Mesendoderm (in vitro differentiated cells): ENCODE measurements around the gene NEAT1.

Experiments used
- DNase-seq: peaks from one replicate; pipeline ENCODE4 v3.0.0; 2013
- H2AK5ac ChIP-seq: 2 replicates; pipeline ENCODE4 v1.6.1; 2013; ENCODE audit warnings: low read length, inconsistent platforms
- H2BK120ac ChIP-seq: 2 replicates; pipeline ENCODE4 v1.6.1; 2013; ENCODE audit warnings: low read depth, mild to moderate bottlenecking, low read length, moderate library complexity, mixed read lengths
- H2BK15ac ChIP-seq: replicated peaks from 2 replicates; pipeline ENCODE4 v1.6.1; 2013; ENCODE audit warnings: low read depth, mild to moderate bottlenecking, moderate library complexity
- H2BK5ac ChIP-seq: 2 replicates; pipeline ENCODE4 v1.6.1; 2013; ENCODE audit warnings: low read length, inconsistent platforms
- H3K18ac ChIP-seq: 2 replicates; pipeline ENCODE4 v1.6.1; 2013; ENCODE audit warnings: mild to moderate bottlenecking, low read length, mixed read lengths
- H3K23ac ChIP-seq: one replicate; pipeline ENCODE4 v1.6.1; 2013; ENCODE audit warnings: low read length
- H3K27ac ChIP-seq: 2 replicates; pipeline ENCODE4 v1.5.1; 2013; ENCODE audit warnings: low read depth, mild to moderate bottlenecking, inconsistent platforms, low read length, moderate library complexity
- H3K27me3 ChIP-seq: 2 replicates; pipeline ENCODE4 v1.6.1; 2013; ENCODE audit warnings: low read length, control low read depth, mild to moderate bottlenecking, inconsistent platforms; ENCODE audit not compliant: insufficient read depth, poor library complexity
- H3K36me3 ChIP-seq: 2 replicates; pipeline ENCODE4 v1.6.1; 2013; ENCODE audit warnings: low read length, inconsistent platforms; ENCODE audit not compliant: control insufficient read depth, insufficient read depth
- H3K4ac ChIP-seq: one replicate; pipeline ENCODE4 v1.6.1; 2013; ENCODE audit warnings: low read depth, mild to moderate bottlenecking, low read length, moderate library complexity
- H3K4me1 ChIP-seq: 2 replicates; pipeline ENCODE4 v1.6.1; 2013; ENCODE audit warnings: low read depth, low read length, inconsistent platforms; ENCODE audit not compliant: control insufficient read depth
- H3K4me2 ChIP-seq: 2 replicates; pipeline ENCODE4 v1.6.1; 2013; ENCODE audit warnings: low read length
- H3K4me3 ChIP-seq: 2 replicates; pipeline ENCODE4 v1.5.1; 2013; ENCODE audit warnings: mild to moderate bottlenecking, low read length
- H3K56ac ChIP-seq: one replicate; pipeline ENCODE4 v1.6.1; 2013; ENCODE audit warnings: low read length
- H3K79me1 ChIP-seq: 2 replicates; pipeline ENCODE4 v1.6.1; 2013; ENCODE audit warnings: low read length, inconsistent platforms
- H3K79me2 ChIP-seq: 2 replicates; pipeline ENCODE4 v1.6.1; 2013; ENCODE audit warnings: mild to moderate bottlenecking, low read length; ENCODE audit not compliant: control insufficient read depth, insufficient read depth
- H3K9ac ChIP-seq: 2 replicates; pipeline ENCODE4 v1.6.1; 2013; ENCODE audit warnings: low read length, inconsistent platforms
- H4K5ac ChIP-seq: one replicate; pipeline ENCODE4 v1.6.1; 2013; ENCODE audit warnings: low read length
- H4K8ac ChIP-seq: one replicate; pipeline ENCODE4 v1.6.1; 2013; ENCODE audit warnings: low read depth, mild to moderate bottlenecking, control low read depth, low read length, moderate library complexity
- WGBS: extraction: QIAGEN DNeasy Blood & Tissue Kit; methylation state at CpG from one replicate; pipeline ENCODE4 v1.1.7; 2013; ENCODE audit warnings: low lambda C conversion rate, missing lambda C conversion rate; ENCODE audit not compliant: insufficient coverage; ENCODE audit errors: extremely low coverage; 5-methylcytosine and 5-hydroxymethylcytosine counted together

NEAT1 gene

DNA sequence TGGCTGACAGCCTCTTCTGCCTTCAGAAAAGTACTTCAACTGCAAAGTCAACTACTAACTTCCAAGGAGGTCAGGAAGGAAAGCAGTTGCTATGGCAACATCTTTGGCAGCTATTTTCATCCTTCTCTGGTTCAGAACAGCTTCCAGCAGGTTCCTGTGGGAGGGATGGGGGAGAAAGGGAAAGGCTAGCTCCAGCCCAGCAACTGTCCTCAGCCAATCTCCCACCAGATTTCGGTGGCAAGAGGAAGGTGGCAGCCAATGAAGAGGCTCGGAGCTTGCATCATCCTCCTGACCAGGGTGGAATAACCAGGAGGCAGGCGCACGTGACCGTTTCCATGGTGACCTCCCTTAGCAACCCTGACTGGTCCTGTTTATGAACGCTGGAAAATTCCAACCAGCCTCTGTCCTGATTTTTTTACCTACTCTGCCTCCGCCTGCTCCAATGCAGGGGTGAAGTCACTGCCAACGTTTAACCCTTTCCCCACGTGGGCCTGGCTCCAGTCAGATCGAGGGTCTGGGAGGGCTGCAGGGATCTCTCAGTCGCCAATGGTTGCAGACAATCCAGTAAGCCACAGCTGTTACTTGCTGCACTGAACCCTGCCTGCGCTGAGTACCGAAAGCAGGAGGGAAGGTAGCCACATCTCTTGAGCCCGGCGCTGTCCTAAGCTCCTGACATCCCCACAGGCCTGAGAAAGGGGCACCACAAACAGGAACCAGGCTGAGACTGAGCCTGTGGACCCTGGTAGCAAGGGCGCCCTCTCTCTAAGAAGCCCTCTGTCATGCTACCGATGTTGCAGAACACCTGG is 65.1 kb downstream of the NEAT1 start:
- Histone ChIP-seq H3K56ac (peak overlapping the region; percentile 79), H3K23ac (no peak overlapping the region), H2BK5ac (peak overlapping the region; percentile 83), H3K79me1 (no peaks in the 10 kb centered on the region), H3K4me2 (peak overlapping the region; percentile 1), H3K79me2 (no peaks in the 10 kb centered on the region), H3K27ac (peak overlapping the region; percentile 72), H2BK120ac (peak overlapping the region; percentile 7), H2AK5ac (peak overlapping the region; percentile 1), H3K27me3 (no peaks in the 10 kb centered on the region), H3K9ac (peak overlapping the region; percentile 60), H4K8ac (no peak overlapping the region), H4K5ac (no peak overlapping the region), H2BK15ac (no peak overlapping the region), H3K36me3 (no peaks in the 10 kb centered on the region), H3K4me3 (no peak overlapping the region), H3K18ac (peak overlapping the region; percentile 61), H3K4ac (peak overlapping the region; percentile 95), H3K4me1 (peaks cover 27% of the 10 kb centered on the region)
- no CpG with 5 or more reads among the region's 17 CpGs for WGBS
- DNase-seq = peak; percentile 100

GRCh38 chr11:65488273-65489034 is 65.9 kb downstream of the NEAT1 start:
- Histone ChIP-seq H3K4me1 (peaks cover 30% of the 10 kb centered on the region), H2BK15ac (no peak overlapping the region), H3K23ac (no peak overlapping the region), H3K27me3 (no peaks in the 10 kb centered on the region), H3K27ac (peak overlapping the region; percentile 72), H3K18ac (peak overlapping the region; percentile 61), H3K4me2 (peak overlapping the region; percentile 1), H3K79me2 (no peaks in the 10 kb centered on the region), H3K4ac (peak overlapping the region; percentile 95), H4K8ac (no peak overlapping the region), H3K9ac (peak overlapping the region; percentile 60), H2BK120ac (peak overlapping the region; percentile 7), H2BK5ac (peak overlapping the region; percentile 83), H3K4me3 (no peak overlapping the region), H3K36me3 (no peaks in the 10 kb centered on the region), H4K5ac (no peak overlapping the region), H3K56ac (peak overlapping the region; percentile 79), H2AK5ac (peak overlapping the region; percentile 1), H3K79me1 (no peaks in the 10 kb centered on the region)
- no CpG with 5 or more reads among the region's 10 CpGs for WGBS
- DNase-seq = peak; percentile 75

- H3K56ac ChIP-seq = peak overlapping the region; percentile 87
- no peaks in the 10 kb centered on the region for H3K27me3 ChIP-seq
- peak overlapping the region; percentile 5 for H3K4me2 ChIP-seq
- no peaks in the 10 kb centered on the region for H3K36me3 ChIP-seq
- peaks cover 30% of the 10 kb centered on the region for H3K4me1 ChIP-seq
- H3K23ac ChIP-seq = no peak overlapping the region
- H4K8ac ChIP-seq = no peak overlapping the region
- no peaks in the 10 kb centered on the region for H3K79me1 ChIP-seq
- no peak overlapping the region for H3K4me3 ChIP-seq
- H2BK5ac ChIP-seq = peak overlapping the region; percentile 92
- no peak overlapping the region for H4K5ac ChIP-seq
- H2AK5ac ChIP-seq = peak overlapping the region; percentile 79
- WGBS = no CpG with 5 or more reads among the region's 10 CpGs
- H2BK120ac ChIP-seq = peak overlapping the region; percentile 7
- peak overlapping the region; percentile 95 for H3K4ac ChIP-seq
- no peak overlapping the region for H2BK15ac ChIP-seq
- H3K27ac ChIP-seq = peak overlapping the region; percentile 72
- no peaks in the 10 kb centered on the region for H3K79me2 ChIP-seq
- H3K18ac ChIP-seq = peak overlapping the region; percentile 65
- DNase-seq = peak; percentile 99
- H3K9ac ChIP-seq = peak overlapping the region; percentile 60
Measured at GRCh38 chr11:65489035-65489705, 66.6 kb downstream of the NEAT1 start.

- H3K4me3 ChIP-seq = no peak overlapping the region
- peak; percentile 71 for DNase-seq
- no peak overlapping the region for H3K4me2 ChIP-seq
- peak overlapping the region; percentile 33 for H3K9ac ChIP-seq
- no peaks in the 10 kb centered on the region for H3K27me3 ChIP-seq
- H3K79me2 ChIP-seq = no peaks in the 10 kb centered on the region
- H3K79me1 ChIP-seq = no peaks in the 10 kb centered on the region
- H3K56ac ChIP-seq = peak overlapping the region; percentile 87
- H3K27ac ChIP-seq = peak overlapping the region; percentile 72
- no peak overlapping the region for H3K23ac ChIP-seq
- no peaks in the 10 kb centered on the region for H3K36me3 ChIP-seq
- H2BK120ac ChIP-seq = no peak overlapping the region
- H4K8ac ChIP-seq = no peak overlapping the region
- no CpG with 5 or more reads among the region's 8 CpGs for WGBS
- peaks cover 30% of the 10 kb centered on the region for H3K4me1 ChIP-seq
- H3K18ac ChIP-seq = peak overlapping the region; percentile 65
- peak overlapping the region; percentile 73 for H4K5ac ChIP-seq
- H2BK5ac ChIP-seq = peak overlapping the region; percentile 92
- H2BK15ac ChIP-seq = no peak overlapping the region
- H2AK5ac ChIP-seq = peak overlapping the region; percentile 79
- peak overlapping the region; percentile 39 for H3K4ac ChIP-seq
Measured at GRCh38 chr11:65489706-65490320, 67.2 kb downstream of the NEAT1 start.

DNA sequence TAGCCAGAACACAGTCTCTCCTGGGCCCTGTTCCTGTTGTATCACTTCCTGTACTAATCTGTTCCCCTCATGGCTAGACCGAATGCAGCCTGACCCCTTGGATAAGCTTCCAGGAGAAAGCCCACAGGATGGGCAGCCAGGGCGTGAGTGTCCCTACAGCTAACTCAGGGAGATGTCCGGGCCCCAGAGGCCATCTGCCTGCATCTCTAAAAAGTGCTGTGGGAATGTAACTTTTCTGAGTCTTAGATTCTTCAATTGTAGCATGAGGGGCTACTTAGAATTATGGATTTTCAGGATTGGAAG is 68.5 kb downstream of the NEAT1 start:
- no peak overlapping the region for H2BK120ac ChIP-seq
- peaks cover 30% of the 10 kb centered on the region for H3K4me1 ChIP-seq
- H2BK5ac ChIP-seq = no peak overlapping the region
- no peak for DNase-seq
- no peak overlapping the region for H2BK15ac ChIP-seq
- H3K9ac ChIP-seq = no peak overlapping the region
- no peak overlapping the region for H3K23ac ChIP-seq
- H3K4me2 ChIP-seq = no peak overlapping the region
- no peaks in the 10 kb centered on the region for H3K79me1 ChIP-seq
- H3K27me3 ChIP-seq = no peaks in the 10 kb centered on the region
- H3K4ac ChIP-seq = no peak overlapping the region
- WGBS = no CpG with 5 or more reads among the region's 3 CpGs
- no peak overlapping the region for H3K4me3 ChIP-seq
- H3K18ac ChIP-seq = no peak overlapping the region
- no peak overlapping the region for H4K8ac ChIP-seq
- H2AK5ac ChIP-seq = no peak overlapping the region
- H3K27ac ChIP-seq = no peak overlapping the region
- H3K56ac ChIP-seq = peak overlapping the region; percentile 77
- no peak overlapping the region for H4K5ac ChIP-seq
- no peaks in the 10 kb centered on the region for H3K79me2 ChIP-seq
- no peaks in the 10 kb centered on the region for H3K36me3 ChIP-seq
